Left renal pelvis (tissue), 4 donors: ENCODE measurements around the gene PAQR9. TPM values are rescaled to one million over a fixed set of nuclear protein-coding genes. Genes with fewer than 3 reads are reported as not detected.

Experiments
- DNase-seq, 4 donors: peaks; one replicate each; pipeline ENCODE4 v3.0.0-alpha.2; 2013; ENCODE audit warnings: low read depth in 4 of 4, low spot score in 3 of 4
- polyA plus RNA-seq, 4 donors: library from polyadenylated mRNA; unstranded; fragments of 120-200 nt; gene quantifications; one replicate each; pipeline ENCODE4 v1.2.1, GENCODE V29; 2013; ENCODE audit not compliant: insufficient read length in 4 of 4

Gene PAQR9
- polyA plus RNA-seq, 4 donors = 0.56 to 0.87 (median 0.62) TPM

DNA sequence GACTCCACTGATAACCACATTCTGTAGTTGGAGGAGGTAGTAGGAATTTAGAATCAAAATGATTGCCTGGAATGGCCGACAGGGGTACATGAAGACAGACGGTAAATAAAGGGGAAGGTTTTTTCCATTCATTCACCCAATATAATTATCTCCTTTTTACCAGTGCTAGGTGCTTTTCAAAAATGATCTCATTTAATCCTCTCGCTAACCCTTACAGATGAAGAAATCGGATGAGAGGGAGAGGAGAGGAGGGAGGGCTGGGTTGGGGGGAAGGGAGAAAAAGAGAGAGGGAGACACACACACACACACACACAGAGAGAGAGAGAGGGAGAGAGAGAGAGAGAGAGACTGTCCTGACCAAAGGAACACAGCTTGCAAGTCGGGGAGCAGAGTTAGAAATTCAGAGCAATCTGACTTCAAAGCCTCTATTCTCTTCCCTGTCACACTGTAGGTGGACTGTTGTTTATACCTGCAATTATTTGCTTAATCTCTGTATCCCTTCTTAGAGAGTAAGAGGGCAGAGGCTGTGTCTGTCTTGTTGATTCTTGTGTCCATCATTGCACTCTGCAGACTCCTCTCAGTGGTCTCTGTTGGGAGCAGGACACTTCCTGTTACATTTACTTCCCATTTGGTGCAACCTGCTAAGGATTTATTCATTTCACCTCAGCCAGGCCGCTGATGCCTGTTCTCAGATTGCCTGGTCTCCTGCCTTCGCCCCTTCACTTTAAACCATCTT is 18.7 kb upstream of the PAQR9 start:
- no peak for DNase-seq

- no peak for DNase-seq
Measured at GRCh38 chr3:142981108-142981507, 17.6 kb upstream of the PAQR9 start.

GRCh38 chr3:142977399-142977728 is 13.9 kb upstream of the PAQR9 start:
- no peak for DNase-seq

- no peak for DNase-seq
Measured at GRCh38 chr3:142976621-142977398, 13.3 kb upstream of the PAQR9 start.

DNA sequence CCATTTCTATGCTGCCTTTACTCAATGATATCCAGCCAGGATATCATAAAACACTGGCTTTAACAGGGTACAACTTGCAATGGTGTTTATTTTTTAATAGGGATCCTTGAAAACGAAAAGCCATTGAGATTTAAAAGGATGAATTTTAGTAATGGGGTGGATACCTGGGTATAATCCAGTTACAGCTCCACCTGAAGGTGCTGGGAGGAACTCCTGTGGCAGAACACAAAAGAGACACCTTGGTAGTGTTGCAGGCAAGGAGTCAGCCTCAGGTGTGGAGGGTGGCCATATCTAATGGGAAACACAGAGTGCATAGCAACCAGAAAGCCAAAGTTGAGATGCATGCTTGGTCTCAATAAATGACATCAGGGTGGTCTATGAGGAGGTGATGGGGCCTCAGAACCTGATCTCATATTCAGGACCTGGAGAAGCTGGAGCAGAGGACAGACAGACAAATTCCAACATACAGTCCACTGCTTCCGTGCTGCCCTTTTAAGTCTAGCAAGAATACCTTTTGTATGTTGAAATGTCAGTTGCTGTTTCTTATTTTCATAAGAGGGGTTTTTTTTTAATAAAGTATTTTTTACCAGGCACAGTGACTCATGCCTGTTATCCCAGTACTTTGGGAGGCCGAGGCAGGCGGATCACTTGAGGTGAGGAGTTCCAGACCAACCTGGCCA is 12.0 kb upstream of the PAQR9 start:
- DNase-seq = no peak

GRCh38 chr3:142973217-142974009 is 9.9 kb upstream of the PAQR9 start:
- DNase-seq = no peak

- no peak for DNase-seq
Measured at GRCh38 chr3:142972092-142972753, 8.7 kb upstream of the PAQR9 start.

DNA sequence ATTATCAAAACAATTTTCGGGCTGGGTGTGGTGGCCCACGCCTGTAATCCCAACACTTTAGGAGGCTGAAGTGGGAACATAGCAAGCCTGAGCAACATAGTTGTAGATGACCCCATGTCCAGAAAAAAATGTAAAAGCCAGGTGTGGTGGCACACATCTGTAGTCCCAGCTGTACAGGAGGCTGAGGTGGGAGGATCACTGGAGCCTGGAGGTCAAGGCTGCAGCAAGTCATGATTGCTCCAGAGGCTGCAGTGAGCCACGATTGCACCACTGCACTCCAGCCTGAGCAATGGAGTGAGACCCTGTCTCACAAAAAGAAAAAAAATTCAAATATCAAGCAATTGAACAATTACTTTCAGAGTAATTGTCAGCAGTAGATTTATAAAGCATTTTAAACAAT is 8.0 kb upstream of the PAQR9 start:
- no peak for DNase-seq

DNA sequence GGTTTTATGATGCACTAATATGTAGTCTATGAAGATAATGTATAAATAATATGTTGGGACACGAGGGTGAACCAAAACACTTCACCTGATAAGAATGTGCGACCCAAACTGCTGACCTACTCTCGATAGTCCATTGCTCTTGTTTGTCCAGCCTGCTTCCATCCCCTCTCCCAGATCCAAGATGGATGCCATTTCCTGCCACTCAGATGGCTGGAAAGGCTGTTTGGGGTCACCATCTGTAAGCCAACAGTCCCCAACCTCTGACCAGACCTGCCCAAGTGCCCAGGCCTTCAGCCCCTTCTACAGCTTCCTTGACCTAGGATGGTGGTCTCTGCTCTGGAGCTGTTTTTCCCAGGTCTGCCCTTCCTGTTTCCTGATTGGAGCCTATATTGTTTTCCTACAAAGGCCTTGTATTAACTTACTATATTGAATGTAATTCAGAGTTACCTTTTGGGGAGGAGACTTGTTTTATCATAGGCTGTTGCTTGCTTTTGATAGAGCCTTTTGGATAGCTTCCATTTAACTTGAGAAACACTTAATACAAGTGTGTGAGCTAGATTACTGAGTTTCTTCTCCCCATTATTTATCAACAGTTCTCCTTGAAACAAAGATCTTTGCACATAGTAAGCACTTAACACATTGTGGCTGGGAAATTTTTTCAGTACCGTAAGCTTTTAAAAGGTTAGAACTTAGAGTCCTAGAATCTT is 5.0 kb upstream of the PAQR9 start:
- no peak for DNase-seq

GRCh38 chr3:142966808-142967207 is 3.3 kb upstream of the PAQR9 start:
- no peak for DNase-seq

DNA sequence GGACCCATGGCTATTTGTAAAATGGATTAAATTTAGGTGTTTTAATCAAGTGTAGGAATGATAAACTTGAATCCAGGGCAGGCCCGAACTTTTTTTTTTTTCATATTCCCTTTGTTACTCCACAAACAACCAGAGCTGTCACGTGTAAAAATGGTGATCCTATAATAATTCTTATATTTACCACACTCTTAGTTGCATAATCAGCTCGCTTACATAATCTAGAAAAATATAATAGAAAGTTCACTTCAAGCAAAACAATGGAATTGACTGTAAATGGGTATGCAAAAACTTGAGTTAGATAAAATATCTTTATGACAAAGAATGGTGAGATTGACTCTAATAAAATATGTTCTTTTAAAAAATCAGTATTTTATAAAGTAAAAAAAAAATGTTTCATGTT is 2.1 kb upstream of the PAQR9 start:
- DNase-seq = no peak

GRCh38 chr3:142963234-142963515 is 299 bp downstream of the PAQR9 start:
- DNase-seq = no peak

GRCh38 chr3:142962520-142963233 is 797 bp downstream of the PAQR9 start:
- DNase-seq = no peak

- DNase-seq = no peak
Measured at GRCh38 chr3:142962175-142962519, 1.3 kb downstream of the PAQR9 start.

GRCh38 chr3:142961539-142961938 is 1.9 kb downstream of the PAQR9 start:
- DNase-seq = no peak

DNA sequence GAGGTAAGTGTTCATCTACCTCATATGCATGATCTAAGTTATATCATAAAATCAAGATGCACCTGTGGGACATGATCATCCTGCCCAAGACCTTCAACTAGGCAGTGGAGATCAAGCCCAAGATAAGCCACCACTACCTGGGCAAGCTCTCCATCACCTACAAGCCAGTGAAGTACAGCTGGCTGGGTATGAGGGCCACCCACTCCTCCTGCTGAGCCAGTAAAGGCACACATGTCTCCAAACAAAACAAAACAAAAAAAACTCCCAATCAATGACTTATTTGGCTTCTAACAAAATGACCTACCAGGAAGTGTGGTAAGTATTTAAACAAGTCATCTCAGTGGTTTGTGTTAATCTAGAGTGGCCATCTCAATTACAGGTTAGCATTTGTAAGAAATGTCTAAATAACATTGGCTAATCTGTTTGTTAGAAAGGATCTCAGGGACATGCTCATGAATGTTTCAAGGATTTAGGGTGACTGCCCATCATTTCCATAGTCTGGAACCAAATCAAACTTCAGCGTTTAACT is 3.1 kb downstream of the PAQR9 start:
- no peak for DNase-seq

DNA sequence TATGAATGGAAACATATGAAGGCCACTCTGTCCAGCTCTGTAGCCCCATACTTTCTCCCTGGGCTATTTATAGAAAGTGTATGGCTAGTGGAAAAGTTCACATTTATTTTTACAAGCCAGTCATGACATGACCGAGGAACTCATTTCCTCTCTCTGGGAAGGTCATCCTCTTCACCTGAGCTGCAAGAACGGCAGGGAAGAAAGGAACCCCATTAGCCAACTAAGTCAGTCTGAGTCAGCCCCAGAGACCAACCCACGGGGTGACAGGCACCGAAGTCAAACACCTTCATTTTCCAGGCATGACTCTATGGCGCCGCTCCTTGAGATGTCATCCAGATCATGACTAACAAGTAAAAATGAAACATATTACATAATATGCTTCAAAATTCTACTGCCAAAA is 4.8 kb downstream of the PAQR9 start:
- DNase-seq = no peak

DNA sequence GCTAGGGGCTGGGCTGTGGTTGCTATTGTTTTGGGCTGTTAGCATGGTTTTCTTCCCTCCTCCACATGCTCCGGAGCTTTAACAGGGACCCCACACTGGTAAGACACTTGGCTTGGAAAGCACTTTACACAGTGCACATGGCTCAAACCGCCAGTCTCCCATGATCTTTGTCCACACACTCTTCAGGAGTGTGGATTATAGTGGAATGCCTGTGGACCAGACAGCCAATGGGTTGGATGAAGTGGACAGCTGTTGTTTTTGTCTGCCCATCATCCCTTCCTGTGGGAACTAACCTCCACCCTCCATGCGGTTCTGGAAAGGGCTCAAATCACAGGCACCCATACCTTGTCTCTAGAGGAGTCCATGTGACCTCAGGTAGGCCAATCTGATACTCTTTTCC is 10.0 kb downstream of the PAQR9 start:
- DNase-seq = no peak
